Mesenchymal stem cell (in vitro differentiated cells and primary cell): ENCODE measurements around the gene PAX2.

Source experiments
- DNase-seq: peaks from one replicate; pipeline ENCODE4 v3.0.0-alpha.2; 2013
- H2AFZ ChIP-seq: one replicate; pipeline ENCODE4 v1.6.1; 2013; ENCODE audit warnings: low read depth, mild to moderate bottlenecking, control low read depth, inconsistent platforms, low read length, moderate library complexity
- H2AK5ac ChIP-seq: 2 replicates; pipeline ENCODE4 v1.6.1; 2013; ENCODE audit warnings: low read length, moderate library complexity, mild to moderate bottlenecking, inconsistent platforms; ENCODE audit not compliant: severe bottlenecking
- H2BK120ac ChIP-seq: one replicate; pipeline ENCODE4 v1.6.1; 2013; ENCODE audit warnings: low read depth, mild to moderate bottlenecking, inconsistent platforms, low read length, moderate library complexity
- H2BK12ac ChIP-seq, 2 experiments: one replicate each; pipeline ENCODE4 v1.6.1; 2013; ENCODE audit warnings: inconsistent platforms in 2 of 2, low read length in 2 of 2, mild to moderate bottlenecking in 2 of 2, moderate library complexity in 2 of 2, control low read depth in 1 of 2
- H2BK15ac ChIP-seq: one replicate; pipeline ENCODE4 v1.6.1; 2013; ENCODE audit warnings: mild to moderate bottlenecking, low read depth, inconsistent platforms; ENCODE audit not compliant: poor library complexity, severe bottlenecking
- H2BK5ac ChIP-seq: 2 replicates; pipeline ENCODE4 v1.6.1; 2013; ENCODE audit warnings: low read depth, mild to moderate bottlenecking, low read length, control low read depth, inconsistent platforms; ENCODE audit not compliant: poor library complexity, severe bottlenecking
- H3K14ac ChIP-seq, 2 experiments: one replicate each; pipeline ENCODE4 v1.6.1; 2013; ENCODE audit warnings: inconsistent platforms in 2 of 2, low read length in 2 of 2, control low read depth in 1 of 2, mild to moderate bottlenecking in 1 of 2, moderate library complexity in 1 of 2
- H3K18ac ChIP-seq, 2 experiments: one replicate each; pipeline ENCODE4 v1.6.1; 2013; ENCODE audit warnings: inconsistent platforms in 2 of 2, low read length in 2 of 2, control low read depth in 1 of 2, low read depth in 1 of 2, mild to moderate bottlenecking in 1 of 2
- H3K23ac ChIP-seq, 2 experiments: one replicate each; pipeline ENCODE4 v1.6.1; 2013; ENCODE audit warnings: inconsistent platforms in 2 of 2, low read length in 2 of 2, mild to moderate bottlenecking in 2 of 2, moderate library complexity in 2 of 2, control low read depth in 1 of 2
- H3K27ac ChIP-seq: 2 replicates; pipeline ENCODE4 v1.5.1; 2013; ENCODE audit warnings: mild to moderate bottlenecking, moderate library complexity, low read length, control low read depth, inconsistent platforms; ENCODE audit not compliant: poor library complexity, severe bottlenecking
- H3K27me3 ChIP-seq, 2 experiments: 2 replicates each; pipeline versions ENCODE4 v1.6.1 to v1.7.0; 2013; ENCODE audit warnings: low read length in 2 of 2, mild to moderate bottlenecking in 2 of 2, moderate library complexity in 2 of 2, control low read depth in 1 of 2, inconsistent platforms in 1 of 2; ENCODE audit not compliant: control insufficient read depth in 1 of 2, insufficient read depth in 1 of 2
- H3K36me3 ChIP-seq, 2 experiments: 2 replicates each; pipeline versions ENCODE4 v1.6.1 to v1.7.0; 2013; ENCODE audit warnings: low read length in 2 of 2, control low read depth in 1 of 2, inconsistent platforms in 1 of 2, low read depth in 1 of 2, mild to moderate bottlenecking in 1 of 2; ENCODE audit not compliant: insufficient read depth in 2 of 2, control insufficient read depth in 1 of 2
- H3K4ac ChIP-seq, 2 experiments: one replicate each; pipeline ENCODE4 v1.6.1; 2013; ENCODE audit warnings: inconsistent platforms in 2 of 2, low read length in 2 of 2, mild to moderate bottlenecking in 2 of 2, moderate library complexity in 2 of 2, control low read depth in 1 of 2, low read depth in 1 of 2
- H3K4me1 ChIP-seq: 2 replicates; pipeline ENCODE4 v1.6.1; 2013; ENCODE audit warnings: low read depth, low read length, control low read depth; ENCODE audit not compliant: control insufficient read depth, insufficient read depth
- H3K4me2 ChIP-seq: 2 replicates; pipeline ENCODE4 v1.6.1; 2013; ENCODE audit warnings: low read length, mild to moderate bottlenecking, inconsistent platforms; ENCODE audit not compliant: poor library complexity, severe bottlenecking
- H3K4me3 ChIP-seq, 2 experiments: 2 replicates each; pipeline versions ENCODE4 v1.5.1 to v1.7.0; 2013; ENCODE audit warnings: low read length in 2 of 2, mild to moderate bottlenecking in 2 of 2, control low read depth in 1 of 2, low read depth in 1 of 2; ENCODE audit not compliant: insufficient read depth in 1 of 2
- H3K79me1 ChIP-seq: replicated peaks from 2 replicates; pipeline ENCODE4 v1.6.1; 2013; ENCODE audit warnings: mild to moderate bottlenecking, control low read depth, low read length, inconsistent platforms; ENCODE audit not compliant: poor library complexity, severe bottlenecking
- H3K9ac ChIP-seq: 2 replicates; pipeline ENCODE4 v1.7.0; 2013; ENCODE audit warnings: mild to moderate bottlenecking, low read length, moderate library complexity
- H3K9me3 ChIP-seq: 2 replicates; pipeline ENCODE4 v1.7.0; 2013; ENCODE audit warnings: mild to moderate bottlenecking, low read length; ENCODE audit not compliant: control insufficient read depth
- H4K8ac ChIP-seq: one replicate; pipeline ENCODE4 v1.6.1; 2013; ENCODE audit warnings: inconsistent platforms, mild to moderate bottlenecking, low read length, moderate library complexity
- H4K91ac ChIP-seq: one replicate; pipeline ENCODE4 v1.6.1; 2013; ENCODE audit warnings: mild to moderate bottlenecking, low read length, inconsistent platforms
- WGBS: methylation state at CpG from one replicate; pipeline ENCODE4 v1.1.7; 2013; ENCODE audit warnings: mixed read lengths; 5-methylcytosine and 5-hydroxymethylcytosine counted together

PAX2 gene

GRCh38 chr10:100763043-100763747 is 17.8 kb downstream of the PAX2 start:
- Histone ChIP-seq H3K4ac (no peak overlapping the region), H2BK12ac (no peak overlapping the region), H2AFZ (no peak overlapping the region), H3K18ac (no peak overlapping the region), H2AK5ac (no peak overlapping the region), H3K4me1 (no peaks in the 10 kb centered on the region), H2BK15ac (no peak overlapping the region), H2BK120ac (no peak overlapping the region), H3K14ac (no peak overlapping the region), H3K9ac (no peak overlapping the region), H4K8ac (no peak overlapping the region), H2BK5ac (no peak overlapping the region), H3K27me3 (peaks cover 84 to 95% of the 10 kb centered on the region in 2 experiments), H3K23ac (no peak overlapping the region), H3K79me1 (no peaks in the 10 kb centered on the region), H3K4me2 (no peak overlapping the region), H4K91ac (no peak overlapping the region), H3K36me3 (no peaks in the 10 kb centered on the region), H3K9me3 (no peaks in the 10 kb centered on the region), H3K27ac (no peak overlapping the region), H3K4me3 (no peak overlapping the region)
- DNase-seq: no peak
- WGBS: 81% methylated on average over 4 of the region's 5 CpGs

GRCh38 chr10:100766693-100767421 is 21.5 kb downstream of the PAX2 start:
- 74% methylated on average over 10 of the region's 10 CpGs for WGBS
- Histone ChIP-seq H2BK5ac (no peak overlapping the region), H3K23ac (no peak overlapping the region), H4K91ac (no peak overlapping the region), H3K14ac (no peak overlapping the region), H3K79me1 (no peaks in the 10 kb centered on the region), H3K4me2 (no peak overlapping the region), H3K27me3 (peaks cover 60 to 80% of the 10 kb centered on the region in 2 experiments), H3K18ac (no peak overlapping the region), H3K9me3 (no peaks in the 10 kb centered on the region), H3K4me1 (no peaks in the 10 kb centered on the region), H2BK12ac (no peak overlapping the region), H2AK5ac (no peak overlapping the region), H2BK120ac (no peak overlapping the region), H2BK15ac (no peak overlapping the region), H3K4me3 (no peak overlapping the region), H3K4ac (no peak overlapping the region), H4K8ac (no peak overlapping the region), H3K36me3 (no peaks in the 10 kb centered on the region), H3K9ac (no peak overlapping the region), H2AFZ (no peak overlapping the region), H3K27ac (no peak overlapping the region)
- DNase-seq: no peak

DNA sequence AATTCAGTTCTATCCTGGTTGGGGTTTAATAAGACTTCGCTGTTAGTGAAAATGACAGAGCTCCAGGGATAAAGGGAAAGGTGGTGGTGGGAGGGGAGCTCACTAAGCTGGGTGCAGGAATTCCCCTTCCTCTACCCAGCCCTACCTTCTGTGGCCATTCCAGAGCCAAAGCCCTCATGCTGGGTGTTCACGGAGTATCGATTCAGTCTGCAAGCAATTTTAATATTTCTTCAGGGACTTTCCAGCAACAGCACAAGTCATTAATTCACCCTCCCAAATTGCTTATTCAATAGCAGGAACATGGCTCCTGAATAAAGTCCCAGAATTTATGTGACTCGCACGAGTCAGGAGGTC is 22.0 kb downstream of the PAX2 start:
- Histone ChIP-seq H3K18ac (no peak overlapping the region), H2BK15ac (no peak overlapping the region), H3K14ac (no peak overlapping the region), H3K4ac (no peak overlapping the region), H3K4me2 (no peak overlapping the region), H3K27ac (no peak overlapping the region), H3K4me1 (no peaks in the 10 kb centered on the region), H3K9me3 (no peaks in the 10 kb centered on the region), H4K8ac (no peak overlapping the region), H3K27me3 (peaks cover 54 to 77% of the 10 kb centered on the region in 2 experiments), H3K9ac (no peak overlapping the region), H2BK5ac (no peak overlapping the region), H3K36me3 (no peaks in the 10 kb centered on the region), H3K23ac (no peak overlapping the region), H2AK5ac (no peak overlapping the region), H3K4me3 (no peak overlapping the region), H2AFZ (no peak overlapping the region), H4K91ac (no peak overlapping the region), H2BK120ac (no peak overlapping the region), H3K79me1 (no peaks in the 10 kb centered on the region), H2BK12ac (no peak overlapping the region)
- 75% methylated on average over 5 of the region's 5 CpGs for WGBS
- no peak for DNase-seq

GRCh38 chr10:100769481-100769880 is 24.1 kb downstream of the PAX2 start:
- H3K23ac ChIP-seq: no peak overlapping the region
- no peak for DNase-seq
- no peak overlapping the region for H3K4ac ChIP-seq
- H2AK5ac ChIP-seq: no peak overlapping the region
- H3K18ac ChIP-seq: no peak overlapping the region
- H4K91ac ChIP-seq: no peak overlapping the region
- no peaks in the 10 kb centered on the region for H3K9me3 ChIP-seq
- no peak overlapping the region for H3K9ac ChIP-seq
- no peak overlapping the region for H3K4me2 ChIP-seq
- H3K14ac ChIP-seq: no peak overlapping the region
- no peaks in the 10 kb centered on the region for H3K79me1 ChIP-seq
- no peak overlapping the region for H2BK12ac ChIP-seq
- no peaks in the 10 kb centered on the region for H3K4me1 ChIP-seq
- H2BK120ac ChIP-seq: no peak overlapping the region
- no peak overlapping the region for H4K8ac ChIP-seq
- H2BK5ac ChIP-seq: no peak overlapping the region
- H3K36me3 ChIP-seq: no peaks in the 10 kb centered on the region
- no peak overlapping the region for H3K4me3 ChIP-seq
- 78% methylated on average over 2 of the region's 2 CpGs for WGBS
- H3K27ac ChIP-seq: no peak overlapping the region
- no peak overlapping the region for H2AFZ ChIP-seq
- H3K27me3 ChIP-seq: peaks cover 45 to 79% of the 10 kb centered on the region in 2 experiments
- no peak overlapping the region for H2BK15ac ChIP-seq
